GM10266 (cell line): ENCODE measurements around the gene NRXN3.

Experiments used
- DNase-seq: peaks from one replicate; pipeline ENCODE4 v3.0.0; 2012; ENCODE audit errors: extremely low spot score
- TF ChIP-seq, protein P1 (sequence below): IDR thresholded peaks from 2 replicates; pipeline ENCODE4 v1.5.1; 2012; ENCODE audit warnings: mild to moderate bottlenecking, low read depth; ENCODE audit not compliant: control insufficient read depth, insufficient read depth; ENCODE audit errors: missing control alignments

Gene NRXN3

GRCh38 chr14:78933166-78933565 lies 763.0 kb downstream of the NRXN3 start:
- no peak for DNase-seq
- TF ChIP-seq, protein P1, sequence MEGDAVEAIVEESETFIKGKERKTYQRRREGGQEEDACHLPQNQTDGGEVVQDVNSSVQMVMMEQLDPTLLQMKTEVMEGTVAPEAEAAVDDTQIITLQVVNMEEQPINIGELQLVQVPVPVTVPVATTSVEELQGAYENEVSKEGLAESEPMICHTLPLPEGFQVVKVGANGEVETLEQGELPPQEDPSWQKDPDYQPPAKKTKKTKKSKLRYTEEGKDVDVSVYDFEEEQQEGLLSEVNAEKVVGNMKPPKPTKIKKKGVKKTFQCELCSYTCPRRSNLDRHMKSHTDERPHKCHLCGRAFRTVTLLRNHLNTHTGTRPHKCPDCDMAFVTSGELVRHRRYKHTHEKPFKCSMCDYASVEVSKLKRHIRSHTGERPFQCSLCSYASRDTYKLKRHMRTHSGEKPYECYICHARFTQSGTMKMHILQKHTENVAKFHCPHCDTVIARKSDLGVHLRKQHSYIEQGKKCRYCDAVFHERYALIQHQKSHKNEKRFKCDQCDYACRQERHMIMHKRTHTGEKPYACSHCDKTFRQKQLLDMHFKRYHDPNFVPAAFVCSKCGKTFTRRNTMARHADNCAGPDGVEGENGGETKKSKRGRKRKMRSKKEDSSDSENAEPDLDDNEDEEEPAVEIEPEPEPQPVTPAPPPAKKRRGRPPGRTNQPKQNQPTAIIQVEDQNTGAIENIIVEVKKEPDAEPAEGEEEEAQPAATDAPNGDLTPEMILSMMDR = no peak

DNA sequence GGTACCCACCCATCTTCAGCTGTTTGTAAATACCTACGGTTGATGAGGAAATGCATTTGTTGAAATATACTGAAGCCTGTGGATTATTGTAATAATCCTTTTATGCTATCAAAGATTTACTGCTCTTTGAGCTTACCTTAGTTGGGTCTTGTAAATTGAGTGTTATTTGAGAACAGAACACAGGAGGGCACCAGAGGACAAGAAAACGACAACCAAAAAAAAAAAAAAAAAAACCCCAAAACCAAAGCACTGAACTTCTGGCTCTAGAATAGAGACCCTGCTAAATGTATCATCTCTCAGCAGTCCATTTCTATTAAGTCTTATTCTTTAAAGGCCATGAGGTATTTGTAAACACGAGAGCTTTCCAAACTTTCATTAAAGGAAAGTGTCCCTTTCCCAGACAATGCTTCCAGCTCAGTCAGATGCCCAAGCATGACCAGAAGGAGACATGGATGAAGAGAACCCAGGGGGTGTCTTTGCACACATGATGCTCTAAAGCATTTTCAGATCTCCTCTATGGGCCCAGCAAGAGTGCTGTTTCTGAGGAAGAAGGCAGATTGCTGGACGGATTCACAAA lies 763.9 kb downstream of the NRXN3 start:
- peak; percentile 37 for DNase-seq
- TF ChIP-seq, protein P1 = peak; percentile 44

DNA sequence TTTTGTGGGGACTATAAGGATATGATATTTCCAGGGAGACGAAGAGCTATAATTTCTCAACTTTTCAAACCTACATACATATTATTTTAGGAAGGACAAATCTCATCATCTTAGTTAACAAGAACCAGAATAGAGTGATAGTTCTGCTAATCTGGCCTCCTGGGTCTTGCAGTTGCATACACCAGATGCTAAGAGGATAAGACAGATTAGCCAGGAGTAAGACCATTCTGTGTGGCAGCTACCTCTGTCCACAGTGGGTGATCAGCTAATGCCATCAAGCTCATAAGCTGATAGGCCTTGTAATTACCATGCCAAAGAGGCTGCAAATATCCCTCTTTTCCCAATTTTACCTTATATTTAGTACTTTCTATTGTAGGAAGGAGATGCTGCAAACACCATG lies 776.8 kb downstream of the NRXN3 start:
- DNase-seq = no peak
- TF ChIP-seq, protein P1 = no peak

- TF ChIP-seq, protein P1 = no peak
- no peak for DNase-seq
Measured at GRCh38 chr14:78947681-78948080, 777.5 kb downstream of the NRXN3 start.

- no peak for DNase-seq
Measured at GRCh38 chr14:78950649-78951048, 780.5 kb downstream of the NRXN3 start.

DNA sequence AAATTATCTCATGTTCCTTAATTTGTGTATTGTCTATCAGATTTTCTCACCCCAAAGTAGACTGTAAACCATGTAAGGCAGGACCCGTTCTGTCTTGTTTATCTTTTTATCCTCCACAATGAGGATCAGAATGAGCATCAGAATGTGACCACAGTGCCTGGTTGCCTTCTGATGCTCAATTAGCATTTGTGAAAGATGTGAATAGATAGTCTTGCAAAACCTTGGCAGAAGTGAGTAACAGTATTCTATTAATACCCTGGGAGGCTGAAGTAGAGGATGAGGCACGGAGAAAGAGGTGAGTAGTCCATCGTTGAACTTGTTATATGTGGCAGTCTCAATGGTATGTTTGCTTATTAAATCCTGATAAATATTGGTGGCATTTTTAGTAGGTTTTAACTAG lies 781.4 kb downstream of the NRXN3 start:
- TF ChIP-seq, protein P1 = no peak
- no peak for DNase-seq

More at GRCh38 chr14:78950649-78951048, 780.5 kb downstream of the NRXN3 start:
- TF ChIP-seq, protein P1 = no peak

GRCh38 chr14:78959674-78960264 lies 789.6 kb downstream of the NRXN3 start:
- peak; percentile 28 for DNase-seq
- TF ChIP-seq, protein P1 = peak; percentile 86
